Neural progenitor cell (in vitro differentiated cells): ENCODE measurements around the gene GPR12. TPM values are rescaled to one million over a fixed set of nuclear protein-coding genes. Genes with fewer than 3 reads are reported as not detected.

Experiments
- DNase-seq: peaks from one replicate; pipeline ENCODE4 v3.0.0-alpha.2; 2016; ENCODE audit warnings: low spot score
- H2AFZ ChIP-seq: fragments of 200-600 bp; sonication (generic); replicated peaks from 2 replicates; pipeline ENCODE4 v1.6.1; 2016; ENCODE audit warnings: antibody characterized with exemption
- H3F3A ChIP-seq: fragments of 200-600 bp; sonication (generic); 2 replicates; pipeline ENCODE4 v1.6.1; 2016; ENCODE audit warnings: antibody characterized with exemption, low read depth
- H3K27ac ChIP-seq: fragments of 200-600 bp; sonication (generic); 2 replicates; pipeline ENCODE4 v1.5.1; 2016; ENCODE audit warnings: mild to moderate bottlenecking
- H3K27me3 ChIP-seq: fragments of 200-600 bp; sonication (generic); 2 replicates; pipeline ENCODE4 v1.6.1; 2016; ENCODE audit warnings: mild to moderate bottlenecking, moderate library complexity
- H3K36me3 ChIP-seq: fragments of 200-600 bp; sonication (generic); 2 replicates; pipeline ENCODE4 v1.5.1; 2016
- H3K4me1 ChIP-seq: fragments of 200-600 bp; sonication (generic); 2 replicates; pipeline ENCODE4 v1.6.1; 2016; ENCODE audit warnings: mixed run types
- H3K4me2 ChIP-seq: fragments of 200-600 bp; sonication (generic); 2 replicates; pipeline ENCODE4 v1.6.1; 2016
- H3K4me3 ChIP-seq: fragments of 200-600 bp; sonication (generic); 2 replicates; pipeline ENCODE4 v1.5.1; 2016
- H3K79me2 ChIP-seq: fragments of 200-600 bp; sonication (generic); 2 replicates; pipeline ENCODE4 v1.6.1; 2016; ENCODE audit warnings: low read depth
- H3K9ac ChIP-seq: fragments of 200-600 bp; sonication (generic); 2 replicates; pipeline ENCODE4 v1.6.1; 2016
- H3K9me3 ChIP-seq: fragments of 200-600 bp; sonication (generic); 2 replicates; pipeline ENCODE4 v1.5.1; 2016; ENCODE audit warnings: low read depth
- H4K20me1 ChIP-seq: fragments of 200-600 bp; sonication (generic); 2 replicates; pipeline ENCODE4 v1.6.1; 2016; ENCODE audit warnings: low read depth
- H3K27ac Mint-ChIP-seq: 3 replicates; pipeline ENCODE4 v1.8.0; 2021; ENCODE audit warnings: mixed read lengths
- H3K27me3 Mint-ChIP-seq: 2 replicates; pipeline ENCODE4 v1.8.0; 2022; ENCODE audit warnings: low read depth, mild to moderate bottlenecking, inconsistent platforms, moderate library complexity, mixed read lengths; ENCODE audit not compliant: insufficient read depth
- H3K36me3 Mint-ChIP-seq: 3 replicates; pipeline ENCODE4 v1.8.0; 2021; ENCODE audit warnings: mixed read lengths
- H3K4me1 Mint-ChIP-seq: 3 replicates; pipeline ENCODE4 v1.8.0; 2021; ENCODE audit warnings: mixed read lengths
- H3K4me3 Mint-ChIP-seq: 3 replicates; pipeline ENCODE4 v1.8.0; 2021; ENCODE audit warnings: mild to moderate bottlenecking, moderate library complexity, mixed read lengths
- H3K9me3 Mint-ChIP-seq: 3 replicates; pipeline ENCODE4 v1.8.0; 2020; ENCODE audit warnings: mixed read lengths
- CTCF ChIP-seq: fragments of 200-600 bp; sonication (generic); IDR thresholded peaks from 2 replicates; pipeline ENCODE4 v1.5.1; 2017; ENCODE audit warnings: antibody characterized with exemption, mild to moderate bottlenecking
- EZH2 ChIP-seq: fragments of 200-600 bp; sonication (generic); IDR thresholded peaks from 2 replicates; pipeline ENCODE4 v1.6.1; 2017; ENCODE audit warnings: antibody characterized with exemption, mild to moderate bottlenecking, moderate library complexity
- EZH2phosphoT487 ChIP-seq: fragments of 200-600 bp; sonication (generic); IDR thresholded peaks from 2 replicates; pipeline ENCODE4 v1.6.1; 2017; ENCODE audit warnings: antibody characterized with exemption
- total RNA-seq: library from RNA; depleted of rRNA; stranded (reverse); fragments of >200 nt; gene quantifications from 2 replicates; pipeline ENCODE4 v1.2.3, GENCODE V29; 2015; ENCODE audit warnings: low replicate concordance

GPR12 gene
- total RNA-seq, 1 donor from 2014 or later, result not detected

DNA sequence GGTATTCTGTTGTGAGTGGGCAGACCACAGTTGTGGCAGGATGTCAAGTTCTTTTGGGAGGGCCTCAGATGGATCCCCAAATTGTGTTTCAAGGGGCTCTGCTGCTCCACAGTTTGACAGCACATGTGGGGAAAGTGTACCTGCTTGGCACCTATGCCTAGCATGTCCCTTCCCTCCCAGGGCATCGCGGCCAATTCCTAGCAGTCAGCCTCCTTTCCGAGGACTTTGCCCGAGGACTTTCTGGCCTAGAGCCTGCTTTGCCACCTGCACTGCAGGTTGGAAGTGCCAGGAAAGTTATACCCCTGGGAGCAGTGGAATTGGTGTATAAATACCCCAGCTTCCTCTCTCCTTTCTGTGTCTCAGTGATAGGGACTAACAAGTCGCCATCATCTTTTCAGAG is 11.9 kb upstream of the GPR12 start:
- Mint-ChIP-seq H3K9me3 (no peaks in the 10 kb centered on the region), H3K27ac (no peak overlapping the region), H3K36me3 (no peaks in the 10 kb centered on the region), H3K4me1 (no peaks in the 10 kb centered on the region), H3K4me3 (no peak overlapping the region), H3K27me3 (peaks cover 8% of the 10 kb centered on the region)
- Histone ChIP-seq H4K20me1 (no peaks in the 10 kb centered on the region), H3K36me3 (no peaks in the 10 kb centered on the region), H3K4me1 (no peaks in the 10 kb centered on the region), H3K9ac (no peak overlapping the region), H3K27me3 (no peaks in the 10 kb centered on the region), H3K9me3 (no peaks in the 10 kb centered on the region), H3K4me3 (no peak overlapping the region), H3K27ac (no peak overlapping the region), H3K4me2 (no peak overlapping the region), H3F3A (no peaks in the 10 kb centered on the region), H2AFZ (no peak overlapping the region), H3K79me2 (no peaks in the 10 kb centered on the region)
- DNase-seq, result no peak
- TF ChIP-seq CTCF (no peak), EZH2phosphoT487 (no peak), EZH2 (no peak)

DNA sequence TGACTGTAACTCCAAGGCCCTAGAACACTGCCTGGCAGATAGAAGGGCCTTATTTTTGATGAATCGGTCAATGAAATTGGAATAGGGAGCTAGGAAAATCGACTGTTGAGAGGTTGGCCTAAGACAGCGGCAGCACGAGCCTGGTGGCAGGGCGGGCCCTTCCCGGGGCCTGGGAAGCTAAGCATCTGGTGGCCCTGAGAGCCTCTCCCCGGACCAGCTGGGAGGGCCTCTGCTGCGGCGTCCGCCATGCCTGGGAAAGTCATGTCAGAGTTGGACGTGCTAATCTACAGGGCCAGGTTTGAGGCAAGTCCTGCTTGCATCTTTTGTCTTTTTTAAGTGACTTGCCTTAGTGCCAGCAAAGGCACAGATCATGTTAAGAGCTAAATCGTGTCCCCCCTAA is 11.2 kb upstream of the GPR12 start:
- H3F3A ChIP-seq, result no peaks in the 10 kb centered on the region
- Mint-ChIP-seq H3K4me3 (no peak overlapping the region), H3K9me3 (no peaks in the 10 kb centered on the region), H3K36me3 (no peaks in the 10 kb centered on the region), H3K4me1 (no peaks in the 10 kb centered on the region), H3K27me3 (peaks cover 4% of the 10 kb centered on the region), H3K27ac (no peak overlapping the region)
- H3K4me2 ChIP-seq, result no peak overlapping the region
- no peaks in the 10 kb centered on the region for H3K9me3 ChIP-seq
- no peak overlapping the region for H3K4me3 ChIP-seq
- no peaks in the 10 kb centered on the region for H3K27me3 ChIP-seq
- H3K4me1 ChIP-seq, result no peaks in the 10 kb centered on the region
- H2AFZ ChIP-seq, result no peak overlapping the region
- H3K36me3 ChIP-seq, result no peaks in the 10 kb centered on the region
- no peak overlapping the region for H3K9ac ChIP-seq
- no peaks in the 10 kb centered on the region for H4K20me1 ChIP-seq
- no peaks in the 10 kb centered on the region for H3K79me2 ChIP-seq
- H3K27ac ChIP-seq, result no peak overlapping the region
- no peak for TF ChIP-seq EZH2
- no peak for TF ChIP-seq EZH2phosphoT487
- no peak for TF ChIP-seq CTCF
- DNase-seq, result no peak

- H3K27me3 Mint-ChIP-seq, result peaks cover 47% of the 10 kb centered on the region
- Histone ChIP-seq H3K27me3 (peaks cover 80% of the 10 kb centered on the region), H3K4me1 (peaks cover 13% of the 10 kb centered on the region), H3K4me3 (no peak overlapping the region), H3K9ac (no peak overlapping the region), H3K27ac (no peak overlapping the region), H2AFZ (no peak overlapping the region), H3K79me2 (no peaks in the 10 kb centered on the region), H3K36me3 (no peaks in the 10 kb centered on the region), H3K4me2 (no peak overlapping the region), H4K20me1 (peaks cover 19% of the 10 kb centered on the region), H3K9me3 (no peaks in the 10 kb centered on the region), H3F3A (no peaks in the 10 kb centered on the region)
- H3K9me3 Mint-ChIP-seq, result peaks cover 10% of the 10 kb centered on the region
- TF ChIP-seq EZH2phosphoT487, result no peak
- TF ChIP-seq CTCF, result no peak
- TF ChIP-seq EZH2, result no peak
- peaks cover 7% of the 10 kb centered on the region for H3K4me1 Mint-ChIP-seq
- H3K27ac Mint-ChIP-seq, result no peak overlapping the region
- no peaks in the 10 kb centered on the region for H3K36me3 Mint-ChIP-seq
- H3K4me3 Mint-ChIP-seq, result peak overlapping the region; percentile 22
- DNase-seq, result no peak
These were observed 2.3 kb upstream of the GPR12 start for GRCh38 chr13:26762745-26763345.
